ENCODE measurements around the gene C12orf42.

DNA sequence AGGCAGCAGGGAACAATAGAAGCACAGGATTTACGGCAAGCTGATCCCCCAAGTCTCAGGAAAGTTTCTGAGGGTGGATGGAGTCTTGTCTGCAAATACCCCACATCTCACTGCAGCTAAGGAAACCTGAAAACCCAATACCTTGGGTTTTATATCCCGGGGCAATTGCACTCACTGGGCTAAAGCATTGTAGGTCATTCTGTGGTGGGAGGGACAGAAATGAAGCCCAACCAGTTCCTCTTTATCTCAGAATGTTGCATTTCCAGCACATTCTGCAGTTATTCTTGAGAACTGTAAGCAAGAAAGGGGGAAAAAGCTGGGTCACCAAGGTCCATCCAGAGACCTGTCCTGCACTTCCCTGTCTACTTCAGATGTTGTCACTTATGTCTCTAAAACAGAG is 39.8 kb downstream of the C12orf42 start:
- TF ChIP-seq EZH2phosphoT487 (IDR thresholded peaks at IDR 0.05; ENCODE audit: borderline replicate concordance, low read length) = no peak
- TF ChIP-seq EZH2 (IDR thresholded peaks at IDR 0.05; ENCODE audit: low read length, unreplicated experiment) = no peak
